K562 (cell line): ENCODE measurements around the gene GCNT3. TPM values are rescaled to one million over a fixed set of nuclear protein-coding genes. Genes with fewer than 3 reads are reported as not detected.

Source experiments
- BRD4 ChIP-seq: fragments of 200-600 bp; sonication (generic); IDR thresholded peaks from 2 replicates; pipeline ENCODE4 v1.6.1; 2017; ENCODE audit warnings: inconsistent platforms
- CBFB ChIP-seq: sonication (generic); formaldehyde crosslinking; IDR thresholded peaks from 2 replicates; pipeline ENCODE4 v1.4.0; 2020; ENCODE audit warnings: mild to moderate bottlenecking, missing genetic modification reagents
- DNMT1 ChIP-seq: fragments of 450-650 bp; IDR thresholded peaks from 2 replicates; pipeline ENCODE4 v1.6.1; 2016; ENCODE audit warnings: antibody characterized with exemption, mild to moderate bottlenecking
- EP400 ChIP-seq: fragments of 450-650 bp; IDR thresholded peaks from 2 replicates; pipeline ENCODE4 v1.6.1; 2017; ENCODE audit warnings: antibody characterized with exemption, mild to moderate bottlenecking, moderate library complexity
- GMEB1 ChIP-seq: fragments of 250-450 bp; sonication (Bioruptor Pico); IDR thresholded peaks from 2 replicates; pipeline ENCODE4 v1.4.0; 2020; ENCODE audit warnings: mild to moderate bottlenecking
- HDGF ChIP-seq: fragments of 450-650 bp; IDR thresholded peaks from 2 replicates; pipeline ENCODE4 v1.6.1; 2016
- HES1 ChIP-seq: fragments of 450-650 bp; IDR thresholded peaks from 2 replicates; pipeline ENCODE4 v1.6.1; 2016; ENCODE audit warnings: low read depth, mild to moderate bottlenecking, moderate library complexity
- MAZ ChIP-seq, 2 experiments: fragments of 450-650 bp in 1 of 2; sonication (generic) in 1 of 2; formaldehyde crosslinking; IDR thresholded peaks in 1 of 2; conservative IDR thresholded peaks in 1 of 2; 2 replicates each; pipeline versions ENCODE4 v1.4.0 to v1.5.0; 2020; ENCODE audit warnings: mild to moderate bottlenecking in 1 of 2, missing genetic modification reagents in 1 of 2
- NFXL1 ChIP-seq: fragments of 450-650 bp; formaldehyde crosslinking; IDR thresholded peaks from 2 replicates; pipeline ENCODE4 v1.4.0; 2021; ENCODE audit warnings: mild to moderate bottlenecking
- POU5F1 ChIP-seq: fragments of 150-350 bp; IDR thresholded peaks from 2 replicates; pipeline ENCODE4 v1.6.1; 2014; ENCODE audit warnings: borderline replicate concordance, low read length, low read depth, mild to moderate bottlenecking; ENCODE audit not compliant: partially characterized antibody
- SRF ChIP-seq, 2 experiments: fragments of 250-450, 450-650 bp in 1 of 2; sonication (Bioruptor Pico) in 1 of 2; sonication (generic) in 1 of 2; formaldehyde crosslinking; IDR thresholded peaks; 2 replicates each; pipeline versions ENCODE4 v1.5.0 to v1.5.1; 2020 to 2022; ENCODE audit warnings: mild to moderate bottlenecking in 1 of 2, missing genetic modification reagents in 1 of 2
- ZNF232 ChIP-seq: sonication (generic); formaldehyde crosslinking; IDR thresholded peaks from 2 replicates; pipeline ENCODE4 v1.8.0; 2022; ENCODE audit warnings: mild to moderate bottlenecking, missing genetic modification reagents
- ZNF24 ChIP-seq: fragments of 450-650 bp; IDR thresholded peaks from 2 replicates; pipeline ENCODE4 v1.6.1; 2016
- ZNF263 ChIP-seq: sonication (generic); formaldehyde crosslinking; IDR thresholded peaks from 2 replicates; pipeline ENCODE4 v1.8.0; 2022; ENCODE audit warnings: mild to moderate bottlenecking, missing genetic modification reagents, borderline replicate concordance
- ZNF277 ChIP-seq: fragments of 250-450 bp; sonication (Bioruptor Pico); IDR thresholded peaks from 2 replicates; pipeline ENCODE4 v1.8.0; 2022; ENCODE audit warnings: inconsistent platforms, mild to moderate bottlenecking, moderate library complexity, borderline replicate concordance
- polyA plus RNA-seq, 8 experiments: library from polyadenylated mRNA; depleted of rRNA in 4 of 8; stranded (reverse) in 5 of 8; unstranded in 3 of 8; fragments of >200 nt; fragmentation: Nextera tagmentation in 2 of 8; fragmentation: Illumina TruSeq in 1 of 8; extraction: Ambion mirVana in 2 of 8; extraction: Trizol in 1 of 8; gene quantifications; 2 replicates each; pipeline versions ENCODE4 v1.2.1 to v1.2.3, GENCODE V29; 2011 to 2014; ENCODE audit warnings: inconsistent platforms in 1 of 8, missing spikeins in 1 of 8
- total RNA-seq, 7 experiments: library from RNA; depleted of rRNA in 6 of 7; stranded (reverse); fragments of >200 nt in 6 of 7; fragmentation: Illumina TruSeq in 2 of 7; extraction: Trizol in 2 of 7; gene quantifications; 2 replicates each; pipeline versions ENCODE4 v1.2.1 to v1.2.3, GENCODE V29; 2011 to 2021; ENCODE audit warnings: low replicate concordance in 1 of 7
- TF ChIP-seq, protein P1 (sequence below): sonication (generic); formaldehyde crosslinking; IDR thresholded peaks from 2 replicates; pipeline ENCODE4 v1.9.0; 2022; ENCODE audit warnings: mild to moderate bottlenecking, missing genetic modification reagents
- TF ChIP-seq, protein P2 (sequence below): fragments of 450-650 bp; IDR thresholded peaks from 2 replicates; pipeline ENCODE4 v1.6.1; 2018; ENCODE audit not compliant: partially characterized antibody
- TF ChIP-seq, protein P3 (sequence below): fragments of 250-450 bp; sonication (Bioruptor Pico); IDR thresholded peaks from 2 replicates; pipeline ENCODE4 v1.8.0; 2021; ENCODE audit warnings: moderate library complexity, mild to moderate bottlenecking, inconsistent platforms

Gene GCNT3
- total and polyA plus RNA-seq, 9 of the 15 experiments (the other 6 are each of a cell fraction or from before 2014, with no cell fraction given) = 0.07 to 0.35 (median 0.11) TPM; not detected in 4

GRCh38 chr15:59656897-59657634, 45.5 kb downstream of the GCNT3 start, which contains the start of gene GTF2A2 (continued):
- no peak for TF ChIP-seq ZNF277 (CRISPR knock-in tag)
- TF ChIP-seq BRD4 = no peak
- TF ChIP-seq, protein P1, sequence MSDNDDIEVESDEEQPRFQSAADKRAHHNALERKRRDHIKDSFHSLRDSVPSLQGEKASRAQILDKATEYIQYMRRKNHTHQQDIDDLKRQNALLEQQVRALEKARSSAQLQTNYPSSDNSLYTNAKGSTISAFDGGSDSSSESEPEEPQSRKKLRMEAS (CRISPR knock-in tag) = peak; percentile 89
- peak; percentile 97 for TF ChIP-seq HES1
- TF ChIP-seq, protein P2, sequence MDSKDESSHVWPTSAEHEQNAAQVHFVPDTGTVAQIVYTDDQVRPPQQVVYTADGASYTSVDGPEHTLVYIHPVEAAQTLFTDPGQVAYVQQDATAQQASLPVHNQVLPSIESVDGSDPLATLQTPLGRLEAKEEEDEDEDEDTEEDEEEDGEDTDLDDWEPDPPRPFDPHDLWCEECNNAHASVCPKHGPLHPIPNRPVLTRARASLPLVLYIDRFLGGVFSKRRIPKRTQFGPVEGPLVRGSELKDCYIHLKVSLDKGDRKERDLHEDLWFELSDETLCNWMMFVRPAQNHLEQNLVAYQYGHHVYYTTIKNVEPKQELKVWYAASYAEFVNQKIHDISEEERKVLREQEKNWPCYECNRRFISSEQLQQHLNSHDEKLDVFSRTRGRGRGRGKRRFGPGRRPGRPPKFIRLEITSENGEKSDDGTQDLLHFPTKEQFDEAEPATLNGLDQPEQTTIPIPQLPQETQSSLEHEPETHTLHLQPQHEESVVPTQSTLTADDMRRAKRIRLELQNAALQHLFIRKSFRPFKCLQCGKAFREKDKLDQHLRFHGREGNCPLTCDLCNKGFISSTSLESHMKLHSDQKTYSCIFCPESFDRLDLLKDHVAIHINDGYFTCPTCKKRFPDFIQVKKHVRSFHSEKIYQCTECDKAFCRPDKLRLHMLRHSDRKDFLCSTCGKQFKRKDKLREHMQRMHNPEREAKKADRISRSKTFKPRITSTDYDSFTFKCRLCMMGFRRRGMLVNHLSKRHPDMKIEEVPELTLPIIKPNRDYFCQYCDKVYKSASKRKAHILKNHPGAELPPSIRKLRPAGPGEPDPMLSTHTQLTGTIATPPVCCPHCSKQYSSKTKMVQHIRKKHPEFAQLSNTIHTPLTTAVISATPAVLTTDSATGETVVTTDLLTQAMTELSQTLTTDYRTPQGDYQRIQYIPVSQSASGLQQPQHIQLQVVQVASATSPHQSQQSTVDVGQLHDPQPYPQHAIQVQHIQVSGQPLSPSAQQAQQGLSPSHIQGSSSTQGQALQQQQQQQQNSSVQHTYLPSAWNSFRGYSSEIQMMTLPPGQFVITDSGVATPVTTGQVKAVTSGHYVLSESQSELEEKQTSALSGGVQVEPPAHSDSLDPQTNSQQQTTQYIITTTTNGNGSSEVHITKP = no peak
- peak; percentile 84 for TF ChIP-seq EP400
- TF ChIP-seq POU5F1 = no peak
- TF ChIP-seq HDGF = no peak
- no peak for TF ChIP-seq GMEB1 (CRISPR knock-in tag)
- TF ChIP-seq ZNF24 = no peak
- no peak for TF ChIP-seq DNMT1
- TF ChIP-seq MAZ (CRISPR knock-in tag; conservative IDR thresholded peaks at IDR 0.05 in 1 of 2, IDR thresholded peaks at IDR 0.05 in 1 of 2) = peak; percentile 83
- no peak for TF ChIP-seq SRF (CRISPR knock-in tag; IDR thresholded peaks at IDR 0.05)
- no peak for TF ChIP-seq NFXL1 (CRISPR knock-in tag)
- TF ChIP-seq, protein P3, sequence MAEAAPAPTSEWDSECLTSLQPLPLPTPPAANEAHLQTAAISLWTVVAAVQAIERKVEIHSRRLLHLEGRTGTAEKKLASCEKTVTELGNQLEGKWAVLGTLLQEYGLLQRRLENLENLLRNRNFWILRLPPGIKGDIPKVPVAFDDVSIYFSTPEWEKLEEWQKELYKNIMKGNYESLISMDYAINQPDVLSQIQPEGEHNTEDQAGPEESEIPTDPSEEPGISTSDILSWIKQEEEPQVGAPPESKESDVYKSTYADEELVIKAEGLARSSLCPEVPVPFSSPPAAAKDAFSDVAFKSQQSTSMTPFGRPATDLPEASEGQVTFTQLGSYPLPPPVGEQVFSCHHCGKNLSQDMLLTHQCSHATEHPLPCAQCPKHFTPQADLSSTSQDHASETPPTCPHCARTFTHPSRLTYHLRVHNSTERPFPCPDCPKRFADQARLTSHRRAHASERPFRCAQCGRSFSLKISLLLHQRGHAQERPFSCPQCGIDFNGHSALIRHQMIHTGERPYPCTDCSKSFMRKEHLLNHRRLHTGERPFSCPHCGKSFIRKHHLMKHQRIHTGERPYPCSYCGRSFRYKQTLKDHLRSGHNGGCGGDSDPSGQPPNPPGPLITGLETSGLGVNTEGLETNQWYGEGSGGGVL (CRISPR knock-in tag) = no peak
- TF ChIP-seq CBFB (CRISPR knock-in tag) = peak; percentile 97
- no peak for TF ChIP-seq ZNF263 (CRISPR knock-in tag)
- peak; percentile 44; the same call in 1 of the 2 replicates for TF ChIP-seq ZNF232 (CRISPR knock-in tag)
